ENCODE measurements around the gene KRT24.

The KRT24 gene

GRCh38 chr17:40664582-40665333 is 38.8 kb downstream of the KRT24 start, which contains the start of gene KRT222:
TSS of gene KRT222 (minus strand) at chr17:40665177. CDS start at chr17:40665099, 78 bp downstream.
- Histone ChIP-seq H3K4me2 (ENCODE audit: low read depth, low read length) (no peak within 1 kb of the TSS), H3K4me1 (ENCODE audit: low read length) (no peaks in the 10 kb centered on the region), H3K9me3 (replicated peaks; ENCODE audit: insufficient read depth, low read length) (no peaks in the 10 kb centered on the region), H3F3A (ENCODE audit: insufficient read depth, low read length) (no peaks in the 10 kb centered on the region), H3K27ac (ENCODE audit: low read length) (no peak within 1 kb of the TSS), H3K9me2 (replicated peaks; ENCODE audit: insufficient read depth, low read length) (no peaks in the 10 kb centered on the region), H3K27me3 (replicated peaks; ENCODE audit: insufficient read depth, low read length) (no peaks in the 10 kb centered on the region), H3K4me3 (ENCODE audit: low read length) (no peak within 1 kb of the TSS), H3K36me3 (replicated peaks; ENCODE audit: insufficient read depth, low read length) (no peaks in the 10 kb centered on the region), H3K79me2 (ENCODE audit: low read length) (no peaks in the 10 kb centered on the region), H4K20me1 (ENCODE audit: insufficient read depth, low read length) (no peaks in the 10 kb centered on the region), H3K9ac (ENCODE audit: low read length) (no peak within 1 kb of the TSS), H2AFZ (ENCODE audit: low read length) (no peak within 1 kb of the TSS)
- DNase-seq, result no peak
- no peak for TF ChIP-seq EZH2phosphoT487 (IDR thresholded peaks at IDR 0.05; ENCODE audit: low read length)
- TF ChIP-seq EZH2 (optimal IDR thresholded peaks at IDR 0.05; ENCODE audit: low read depth, low read length), result no peak
- no peak for TF ChIP-seq CTCF (IDR thresholded peaks at IDR 0.05; ENCODE audit: low read length)

GRCh38 chr17:40663252-40663651 is 40.3 kb downstream of the KRT24 start:
- H3K36me3 ChIP-seq (replicated peaks; ENCODE audit: insufficient read depth, low read length), result no peaks in the 10 kb centered on the region
- H4K20me1 ChIP-seq (ENCODE audit: insufficient read depth, low read length), result no peaks in the 10 kb centered on the region
- no peaks in the 10 kb centered on the region for H3K4me1 ChIP-seq (ENCODE audit: low read length)
- no peak overlapping the region for H3K4me3 ChIP-seq (ENCODE audit: low read length)
- no peaks in the 10 kb centered on the region for H3K9me3 ChIP-seq (replicated peaks; ENCODE audit: insufficient read depth, low read length)
- H3K9ac ChIP-seq (ENCODE audit: low read length), result no peak overlapping the region
- no peak overlapping the region for H2AFZ ChIP-seq (ENCODE audit: low read length)
- no peak for DNase-seq
- H3K4me2 ChIP-seq (ENCODE audit: low read depth, low read length), result no peak overlapping the region
- no peak for TF ChIP-seq CTCF (IDR thresholded peaks at IDR 0.05; ENCODE audit: low read length)
- no peak for TF ChIP-seq EZH2 (optimal IDR thresholded peaks at IDR 0.05; ENCODE audit: low read depth, low read length)
- no peak for TF ChIP-seq EZH2phosphoT487 (IDR thresholded peaks at IDR 0.05; ENCODE audit: low read length)
- H3K27me3 ChIP-seq (replicated peaks; ENCODE audit: insufficient read depth, low read length), result no peaks in the 10 kb centered on the region
- no peaks in the 10 kb centered on the region for H3F3A ChIP-seq (ENCODE audit: insufficient read depth, low read length)
- H3K79me2 ChIP-seq (ENCODE audit: low read length), result no peaks in the 10 kb centered on the region
- no peaks in the 10 kb centered on the region for H3K9me2 ChIP-seq (replicated peaks; ENCODE audit: insufficient read depth, low read length)
- no peak overlapping the region for H3K27ac ChIP-seq (ENCODE audit: low read length)

- no peaks in the 10 kb centered on the region for H3K79me2 ChIP-seq (ENCODE audit: low read length)
- H2AFZ ChIP-seq (ENCODE audit: low read length), result no peak overlapping the region
- no peaks in the 10 kb centered on the region for H3F3A ChIP-seq (ENCODE audit: insufficient read depth, low read length)
- TF ChIP-seq EZH2 (optimal IDR thresholded peaks at IDR 0.05; ENCODE audit: low read depth, low read length) (no peak), CTCF (IDR thresholded peaks at IDR 0.05; ENCODE audit: low read length) (no peak), EZH2phosphoT487 (IDR thresholded peaks at IDR 0.05; ENCODE audit: low read length) (no peak)
- no peak for DNase-seq
- H3K27ac ChIP-seq (ENCODE audit: low read length), result no peak overlapping the region
- H3K9ac ChIP-seq (ENCODE audit: low read length), result no peak overlapping the region
- H3K36me3 ChIP-seq (replicated peaks; ENCODE audit: insufficient read depth, low read length), result no peaks in the 10 kb centered on the region
- no peaks in the 10 kb centered on the region for H4K20me1 ChIP-seq (ENCODE audit: insufficient read depth, low read length)
- no peaks in the 10 kb centered on the region for H3K27me3 ChIP-seq (replicated peaks; ENCODE audit: insufficient read depth, low read length)
- no peaks in the 10 kb centered on the region for H3K4me1 ChIP-seq (ENCODE audit: low read length)
- H3K4me3 ChIP-seq (ENCODE audit: low read length), result no peak overlapping the region
- H3K4me2 ChIP-seq (ENCODE audit: low read depth, low read length), result no peak overlapping the region
- H3K9me2 ChIP-seq (replicated peaks; ENCODE audit: insufficient read depth, low read length), result no peaks in the 10 kb centered on the region
- H3K9me3 ChIP-seq (replicated peaks; ENCODE audit: insufficient read depth, low read length), result no peaks in the 10 kb centered on the region
Observed at GRCh38 chr17:40659911-40660310, 43.6 kb downstream of the KRT24 start.
